ENCODE results near the gene DPH2. TPM values are rescaled to one million over a fixed set of nuclear protein-coding genes. Genes with fewer than 3 reads are reported as not detected.

DPH2 gene
- total RNA-seq, 2 experiments from 2014 or later: 29.6 to 34.1 TPM

DNA sequence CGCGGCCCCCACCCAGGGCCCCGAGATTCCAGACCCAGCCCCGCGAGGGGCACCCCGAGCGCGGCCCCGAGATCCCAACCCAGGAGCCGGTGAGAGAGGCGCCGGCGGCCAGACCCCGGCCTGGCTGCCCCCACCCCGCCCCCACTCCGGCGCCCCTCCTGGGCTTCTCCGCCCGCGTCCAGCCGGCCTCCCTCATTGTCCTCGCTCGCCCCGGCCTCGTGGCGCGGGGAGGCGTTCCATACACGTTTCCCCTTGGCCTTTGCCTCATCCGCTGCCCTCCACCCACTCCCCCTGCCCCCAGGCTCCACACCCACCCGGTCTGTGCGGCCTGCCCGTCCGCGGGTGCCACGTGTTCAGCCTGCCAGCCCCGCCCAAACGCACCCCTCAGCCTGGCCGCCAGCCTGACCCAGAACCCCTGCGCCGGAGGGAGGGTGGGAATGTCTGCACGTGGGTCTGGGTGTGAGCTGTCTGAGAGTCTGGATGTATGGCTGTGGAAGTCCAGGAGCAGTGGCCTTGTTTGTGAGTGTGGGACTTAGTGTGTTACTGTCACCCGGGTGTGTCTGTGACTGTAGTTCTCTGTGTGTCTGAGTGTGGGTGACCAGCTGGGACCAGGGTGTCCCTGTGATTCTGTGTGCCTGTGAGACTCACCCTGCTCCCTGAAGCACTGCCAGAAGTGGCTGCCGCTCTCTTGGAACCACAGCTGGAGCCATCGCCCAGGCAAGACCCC lies 9.9 kb downstream of the DPH2 start:
- peak overlapping the region; percentile 80 for H3K27ac Mint-ChIP-seq
- intact Hi-C loops (cut with micrococcal nuclease): no loop called here
- TF ChIP-seq, protein P1, sequence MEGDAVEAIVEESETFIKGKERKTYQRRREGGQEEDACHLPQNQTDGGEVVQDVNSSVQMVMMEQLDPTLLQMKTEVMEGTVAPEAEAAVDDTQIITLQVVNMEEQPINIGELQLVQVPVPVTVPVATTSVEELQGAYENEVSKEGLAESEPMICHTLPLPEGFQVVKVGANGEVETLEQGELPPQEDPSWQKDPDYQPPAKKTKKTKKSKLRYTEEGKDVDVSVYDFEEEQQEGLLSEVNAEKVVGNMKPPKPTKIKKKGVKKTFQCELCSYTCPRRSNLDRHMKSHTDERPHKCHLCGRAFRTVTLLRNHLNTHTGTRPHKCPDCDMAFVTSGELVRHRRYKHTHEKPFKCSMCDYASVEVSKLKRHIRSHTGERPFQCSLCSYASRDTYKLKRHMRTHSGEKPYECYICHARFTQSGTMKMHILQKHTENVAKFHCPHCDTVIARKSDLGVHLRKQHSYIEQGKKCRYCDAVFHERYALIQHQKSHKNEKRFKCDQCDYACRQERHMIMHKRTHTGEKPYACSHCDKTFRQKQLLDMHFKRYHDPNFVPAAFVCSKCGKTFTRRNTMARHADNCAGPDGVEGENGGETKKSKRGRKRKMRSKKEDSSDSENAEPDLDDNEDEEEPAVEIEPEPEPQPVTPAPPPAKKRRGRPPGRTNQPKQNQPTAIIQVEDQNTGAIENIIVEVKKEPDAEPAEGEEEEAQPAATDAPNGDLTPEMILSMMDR (IDR thresholded peaks at IDR 0.05): no peak
- CTCF ChIA-PET: no interaction called here
- H3K36me3 Mint-ChIP-seq (ENCODE audit: low read depth): peaks cover 40% of the 10 kb centered on the region
- H3K27me3 Mint-ChIP-seq: no peaks in the 10 kb centered on the region
- POLR2A ChIA-PET: interaction anchor here (1.2 kb wide), 1 partner anchor 31 kb away, joined by 4 read pairs; no protein-coding TSS in a partner anchor
- ATAC-seq: no peak
- peak overlapping the region; percentile 86 for H3K4me3 Mint-ChIP-seq
- H3K9me3 Mint-ChIP-seq: no peaks in the 10 kb centered on the region
- peaks cover 36% of the 10 kb centered on the region for H3K4me1 Mint-ChIP-seq (ENCODE audit: low read depth)
- peak; percentile 48 for DNase-seq

DNA sequence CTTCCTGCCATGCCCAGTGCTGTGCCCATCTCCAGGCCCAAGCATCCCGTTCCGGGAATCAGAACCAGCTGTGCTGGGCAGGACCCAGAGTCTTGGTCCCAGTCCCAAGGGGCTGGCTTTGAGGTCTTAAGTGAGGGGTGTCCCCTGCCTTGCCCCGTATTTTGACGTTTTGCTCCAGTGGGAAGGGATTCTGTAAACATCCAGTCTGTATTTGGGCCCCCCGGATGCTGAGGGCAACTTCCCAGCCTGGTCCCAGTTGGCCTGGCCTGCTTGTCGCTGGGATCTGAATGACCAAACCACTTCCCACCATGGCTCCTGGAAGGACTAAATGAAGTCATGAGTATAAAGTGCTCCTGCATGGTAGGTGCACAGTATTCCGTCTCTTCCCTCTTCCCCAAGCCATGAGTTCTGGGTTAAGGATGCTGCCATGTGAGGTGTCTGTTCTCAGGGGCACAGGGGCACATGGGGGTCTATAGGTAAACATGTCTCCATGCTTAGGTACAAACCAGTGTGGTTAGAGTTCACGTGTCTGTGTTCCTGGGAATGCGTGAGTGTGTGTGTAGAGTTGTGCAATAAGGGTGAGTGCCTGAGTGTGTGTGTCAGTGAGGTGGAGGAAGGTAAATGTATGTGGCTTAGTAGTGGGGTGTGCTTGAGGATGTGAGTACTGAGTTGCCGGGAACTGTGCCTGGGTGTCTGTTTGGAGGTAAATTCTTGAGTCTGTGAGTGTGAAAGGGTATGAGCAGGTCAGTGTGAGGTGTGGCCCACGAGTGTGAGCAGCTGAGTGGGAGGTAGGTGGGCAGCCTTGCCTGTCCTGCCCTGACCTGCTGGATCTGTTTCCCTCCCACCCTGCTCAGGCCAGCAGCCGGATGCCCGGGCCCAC lies 10.7 kb downstream of the DPH2 start:
- CTCF ChIA-PET: interaction anchor here (0.8 kb wide), 1 partner anchor 23 kb away, joined by 3 read pairs; no protein-coding TSS in a partner anchor
- Mint-ChIP-seq H3K4me1 (ENCODE audit: low read depth) (peaks cover 36% of the 10 kb centered on the region), H3K36me3 (ENCODE audit: low read depth) (peaks cover 42% of the 10 kb centered on the region), H3K9me3 (no peaks in the 10 kb centered on the region), H3K27me3 (no peaks in the 10 kb centered on the region), H3K27ac (no peak overlapping the region), H3K4me3 (peak overlapping the region; percentile 86)
- POLR2A ChIA-PET: interaction anchor here (1.2 kb wide), 1 partner anchor 32 kb away, joined by 4 read pairs; no protein-coding TSS in a partner anchor
- ATAC-seq (no peak), DNase-seq (no peak)
- TF ChIP-seq, protein P1 (IDR thresholded peaks at IDR 0.05): no peak
- intact Hi-C loops (cut with micrococcal nuclease): no loop called here

DNA sequence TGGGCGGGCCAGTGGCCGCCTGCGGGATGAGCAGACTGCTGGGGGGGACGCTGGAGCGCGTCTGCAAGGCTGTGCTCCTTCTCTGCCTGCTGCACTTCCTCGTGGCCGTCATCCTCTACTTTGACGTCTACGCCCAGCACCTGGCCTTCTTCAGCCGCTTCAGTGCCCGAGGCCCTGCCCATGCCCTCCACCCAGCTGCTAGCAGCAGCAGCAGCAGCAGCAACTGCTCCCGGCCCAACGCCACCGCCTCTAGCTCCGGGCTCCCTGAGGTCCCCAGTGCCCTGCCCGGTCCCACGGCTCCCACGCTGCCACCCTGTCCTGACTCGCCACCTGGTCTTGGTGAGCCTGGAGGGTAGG lies 11.3 kb downstream of the DPH2 start:
- no peak overlapping the region for H3K4me3 Mint-ChIP-seq

DNA sequence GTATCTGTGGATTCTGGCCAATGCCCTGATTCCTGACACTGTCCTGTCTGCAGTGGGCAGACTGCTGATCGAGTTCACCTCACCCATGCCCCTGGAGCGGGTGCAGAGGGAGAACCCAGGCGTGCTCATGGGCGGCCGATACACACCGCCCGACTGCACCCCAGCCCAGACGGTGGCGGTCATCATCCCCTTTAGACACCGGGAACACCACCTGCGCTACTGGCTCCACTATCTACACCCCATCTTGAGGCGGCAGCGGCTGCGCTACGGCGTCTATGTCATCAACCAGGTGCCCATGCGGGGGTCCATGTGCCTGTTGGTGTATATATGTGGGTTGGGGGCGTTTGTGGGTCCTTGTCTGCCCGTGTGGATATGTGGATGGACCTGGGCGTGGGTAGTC lies 11.8 kb downstream of the DPH2 start:
- intact Hi-C loops (cut with micrococcal nuclease): no loop called here
- POLR2A ChIA-PET: no interaction called here
- H3K27ac Mint-ChIP-seq: no peak overlapping the region
- DNase-seq (no peak), ATAC-seq (no peak)
- H3K36me3 Mint-ChIP-seq (ENCODE audit: low read depth): peaks cover 41% of the 10 kb centered on the region
- TF ChIP-seq, protein P1 (IDR thresholded peaks at IDR 0.05): no peak
- CTCF ChIA-PET: no interaction called here
- no peaks in the 10 kb centered on the region for H3K27me3 Mint-ChIP-seq
- H3K4me3 Mint-ChIP-seq: no peak overlapping the region
- peaks cover 27% of the 10 kb centered on the region for H3K4me1 Mint-ChIP-seq (ENCODE audit: low read depth)
- H3K9me3 Mint-ChIP-seq: no peaks in the 10 kb centered on the region

More for the DNA sequence above, 11.3 kb downstream of the DPH2 start:
- intact Hi-C loops (cut with micrococcal nuclease): no loop called here
- peaks cover 32% of the 10 kb centered on the region for H3K4me1 Mint-ChIP-seq (ENCODE audit: low read depth)
- DNase-seq: no peak
- H3K9me3 Mint-ChIP-seq: no peaks in the 10 kb centered on the region
- ChIA-PET POLR2A (no interaction called here), CTCF (no interaction called here)
- peaks cover 45% of the 10 kb centered on the region for H3K36me3 Mint-ChIP-seq (ENCODE audit: low read depth)
- H3K27me3 Mint-ChIP-seq: no peaks in the 10 kb centered on the region
- H3K27ac Mint-ChIP-seq: no peak overlapping the region
- ATAC-seq: no peak
- TF ChIP-seq, protein P1 (IDR thresholded peaks at IDR 0.05): no peak

DNA sequence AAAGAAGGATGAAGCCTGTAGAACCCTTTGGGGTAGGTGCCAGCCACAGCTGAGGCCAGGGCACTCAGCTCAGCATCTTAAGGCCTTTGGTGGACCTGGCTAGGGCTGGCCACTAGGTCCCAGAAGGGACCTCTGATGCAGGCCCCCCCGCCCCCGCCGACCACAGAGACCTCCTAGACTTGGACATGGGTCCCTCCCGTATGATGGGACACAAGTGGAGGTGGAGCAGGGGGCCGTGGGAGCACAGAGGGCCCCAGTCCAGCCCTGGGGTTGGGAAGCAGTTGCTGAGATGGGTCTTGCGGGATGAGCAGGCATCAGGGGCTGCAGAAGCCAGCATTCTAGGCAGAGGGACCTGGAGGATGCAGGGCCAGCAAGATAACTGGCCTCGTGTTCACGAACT lies 12.4 kb downstream of the DPH2 start:
- no peaks in the 10 kb centered on the region for H3K9me3 Mint-ChIP-seq
- no peak for ATAC-seq
- ChIA-PET POLR2A (no interaction called here), CTCF (no interaction called here)
- no peaks in the 10 kb centered on the region for H3K27me3 Mint-ChIP-seq
- intact Hi-C loops (cut with micrococcal nuclease): no loop called here
- TF ChIP-seq, protein P1 (IDR thresholded peaks at IDR 0.05): no peak
- H3K27ac Mint-ChIP-seq: no peak overlapping the region
- peaks cover 34% of the 10 kb centered on the region for H3K36me3 Mint-ChIP-seq (ENCODE audit: low read depth)
- no peak for DNase-seq
- no peak overlapping the region for H3K4me3 Mint-ChIP-seq
- peaks cover 21% of the 10 kb centered on the region for H3K4me1 Mint-ChIP-seq (ENCODE audit: low read depth)

Data from activated CD8-positive, alpha-beta T cell treated with anti-CD3 and anti-CD28 coated beads for 36 hours (primary cell).